ENCODE results near the gene KIZ.
"Not testable (repeated sequence)": the region's sequence is repeated elsewhere in the genome, so short reads cannot be mapped to it uniquely, and the experiment has no call there.

KIZ gene

GRCh38 chr20:21230220-21230619 lies 104.3 kb downstream of the KIZ start:
- DNase-seq (ENCODE audit: low spot score): no peak

- DNase-seq (ENCODE audit: low spot score): no peak
These were observed 104.8 kb downstream of the KIZ start for GRCh38 chr20:21230686-21231085.

GRCh38 chr20:21232546-21233280 lies 106.8 kb downstream of the KIZ start:
- DNase-seq (ENCODE audit: low spot score): no peak

DNA sequence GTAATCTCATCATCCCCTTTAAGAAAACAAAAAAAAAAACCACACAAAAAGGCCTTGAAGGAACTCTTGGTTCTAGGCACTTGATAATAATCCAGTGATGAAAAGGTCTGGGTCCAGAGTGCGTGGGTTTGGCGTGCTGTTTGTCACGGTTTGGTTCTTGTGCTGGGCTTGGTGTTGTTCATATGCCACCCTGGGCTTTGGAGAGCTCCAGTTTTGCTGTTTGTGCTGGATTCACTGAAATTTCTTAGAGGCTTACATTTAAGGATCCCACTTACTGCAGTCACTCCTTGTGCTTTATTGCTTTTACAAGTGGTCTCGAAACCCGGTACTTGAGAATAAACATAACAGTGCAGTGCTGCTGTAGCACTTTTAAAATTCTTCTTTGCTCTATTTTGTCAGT lies 108.4 kb downstream of the KIZ start:
- DNase-seq (ENCODE audit: low spot score): no peak

DNA sequence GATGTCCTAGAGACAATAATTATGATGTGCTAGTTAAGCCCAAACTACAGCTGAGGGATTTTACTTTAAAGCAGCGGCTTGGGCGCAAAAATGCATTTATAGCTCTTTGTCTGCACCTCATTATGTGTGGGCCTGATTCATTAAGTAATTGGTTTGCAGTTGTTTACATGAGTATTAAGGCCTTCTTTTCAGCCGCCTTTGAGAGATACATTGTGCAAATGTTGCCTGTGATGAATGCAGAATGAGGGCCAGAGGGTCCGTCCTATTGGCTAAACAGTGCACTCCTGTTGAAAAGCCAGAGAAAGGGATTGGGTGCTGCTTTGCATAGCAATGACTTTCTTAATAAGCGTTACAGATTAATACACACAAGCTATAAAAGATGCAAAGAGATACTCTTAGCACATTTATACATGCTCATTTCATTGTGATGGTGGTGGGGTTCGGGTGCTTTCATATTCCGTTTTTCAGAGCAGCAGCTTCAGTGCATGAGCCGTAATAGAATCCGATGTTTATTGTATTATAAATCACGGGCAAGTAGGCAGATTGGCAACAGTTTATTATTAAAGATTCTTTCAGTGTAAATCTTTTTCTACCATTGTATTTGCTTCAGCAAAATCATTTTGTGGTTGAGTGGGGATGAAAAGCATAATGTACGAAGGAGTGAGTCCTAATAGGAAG lies 109.1 kb downstream of the KIZ start:
- no peak for DNase-seq (ENCODE audit: low spot score)

- DNase-seq (ENCODE audit: low spot score): peak; percentile 56
These were observed 109.9 kb downstream of the KIZ start for GRCh38 chr20:21235484-21236445.

DNA sequence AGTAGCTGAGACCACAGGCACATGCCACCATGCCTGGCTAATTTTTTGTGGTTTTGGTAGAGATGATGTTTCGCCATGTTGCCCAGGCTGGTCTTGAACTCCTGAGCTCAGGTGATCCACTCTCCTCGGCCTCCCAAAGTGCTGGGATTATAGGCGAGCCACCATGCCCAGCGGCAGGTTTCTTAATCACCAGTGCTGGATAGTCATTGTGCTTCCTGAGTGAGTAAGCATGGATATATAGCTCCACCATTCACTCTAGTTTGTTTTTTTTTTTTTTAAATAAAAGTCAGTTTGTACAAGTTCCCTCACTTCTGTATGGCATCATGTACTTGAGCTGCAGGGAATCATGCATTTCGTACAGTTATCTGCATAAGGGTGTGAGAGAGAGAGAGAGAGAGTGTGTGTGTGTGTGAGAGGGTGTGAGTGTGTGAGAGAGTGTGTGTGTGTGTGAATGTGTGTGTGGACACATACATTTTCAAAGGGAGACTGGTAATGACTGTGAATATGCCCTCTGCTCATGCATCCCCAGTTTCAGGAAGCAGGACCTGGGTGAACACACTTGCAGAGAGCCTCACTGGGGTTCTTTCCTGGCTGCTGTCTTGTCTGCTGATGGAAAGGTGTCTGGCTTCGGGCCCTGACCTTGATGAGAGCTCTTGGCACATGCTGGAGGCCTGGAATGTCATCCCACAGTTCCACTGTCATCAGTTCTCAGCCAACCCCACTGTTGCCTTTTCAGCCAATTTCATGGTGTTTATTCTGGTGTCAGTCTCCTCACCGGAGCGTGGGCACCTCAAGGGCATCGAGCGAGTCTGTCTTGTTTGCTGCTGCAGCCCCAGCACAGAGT lies 112.3 kb downstream of the KIZ start:
- no peak for DNase-seq (ENCODE audit: low spot score)

- DNase-seq (ENCODE audit: low spot score): no peak
These were observed 113.1 kb downstream of the KIZ start for GRCh38 chr20:21238818-21239536.

GRCh38 chr20:21240394-21240793 lies 114.5 kb downstream of the KIZ start:
- DNase-seq (ENCODE audit: low spot score): no peak

- DNase-seq (ENCODE audit: low spot score): no peak
These were observed 115.5 kb downstream of the KIZ start for GRCh38 chr20:21241406-21241805.

DNA sequence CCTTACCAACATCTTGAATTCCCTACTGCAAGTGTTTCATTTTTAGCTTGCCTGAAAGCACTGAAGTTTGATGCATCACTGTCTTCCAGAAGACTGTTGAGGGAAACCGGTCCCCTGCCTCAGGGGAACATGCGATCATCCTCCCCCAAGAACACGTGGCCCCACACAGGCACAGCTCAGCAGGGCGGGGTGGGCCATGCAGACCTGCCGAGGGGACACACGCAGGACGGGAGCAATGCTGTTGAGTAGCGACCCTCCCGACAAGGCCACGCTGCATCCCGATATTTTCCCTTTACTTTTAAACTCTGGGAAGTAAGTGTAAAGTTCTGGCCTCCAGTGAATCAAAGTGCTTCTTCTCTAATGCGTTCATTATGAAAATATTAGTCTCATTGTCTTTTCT lies 117.9 kb downstream of the KIZ start:
- no peak for DNase-seq (ENCODE audit: low spot score)

- DNase-seq (ENCODE audit: low spot score): no peak
These were observed 118.9 kb downstream of the KIZ start for GRCh38 chr20:21244808-21245207.

GRCh38 chr20:21246161-21246560 lies 120.3 kb downstream of the KIZ start:
- DNase-seq (ENCODE audit: low spot score): no peak

DNA sequence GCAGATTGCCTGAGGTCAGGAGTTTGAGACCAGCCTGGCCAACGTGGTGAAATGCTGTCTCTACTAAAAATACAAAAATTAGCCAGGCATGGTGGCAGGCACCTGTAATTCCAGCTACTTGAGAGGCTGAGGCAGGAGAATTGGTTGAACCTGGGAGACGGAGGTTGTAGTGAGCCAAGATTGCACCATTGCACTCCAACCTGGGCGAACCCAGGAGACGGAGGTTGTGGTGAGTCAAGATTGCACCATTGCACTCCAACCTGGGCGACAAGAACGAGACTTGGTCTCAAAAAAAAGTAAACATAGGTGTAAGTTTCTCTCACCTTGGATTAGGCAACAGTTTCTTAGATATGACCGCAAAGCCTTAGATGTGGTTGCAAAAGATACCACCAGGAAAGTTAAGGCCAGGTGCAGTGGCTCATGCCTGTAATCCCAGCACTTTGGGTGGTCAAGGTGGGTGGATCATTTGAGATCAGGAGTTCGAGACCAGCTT lies 121.8 kb downstream of the KIZ start:
- DNase-seq (ENCODE audit: low spot score): not testable (repeated sequence)

GRCh38 chr20:21251278-21251677 lies 125.4 kb downstream of the KIZ start:
- no peak for DNase-seq (ENCODE audit: low spot score)

DNA sequence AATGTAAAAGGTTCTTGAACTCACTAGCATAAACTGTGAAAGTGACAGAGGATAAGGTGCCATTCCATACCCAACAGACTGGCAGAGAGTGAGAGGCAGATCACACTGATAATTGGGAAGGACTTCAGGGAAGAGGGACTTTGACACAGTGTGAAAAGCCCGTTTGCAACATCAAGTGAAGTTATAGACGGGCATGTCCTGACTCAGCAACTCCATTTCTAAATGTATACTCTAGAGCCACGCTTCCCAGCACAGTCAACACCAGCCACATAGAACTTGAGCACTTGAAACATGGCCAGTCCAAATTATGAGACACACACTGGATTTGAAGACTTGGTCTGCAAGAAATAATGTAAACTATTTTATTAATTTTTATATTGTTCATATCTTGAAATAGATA lies 131.3 kb downstream of the KIZ start:
- DNase-seq (ENCODE audit: low spot score): no peak

GRCh38 chr20:21258411-21258810 lies 132.5 kb downstream of the KIZ start:
- no peak for DNase-seq (ENCODE audit: low spot score)

DNA sequence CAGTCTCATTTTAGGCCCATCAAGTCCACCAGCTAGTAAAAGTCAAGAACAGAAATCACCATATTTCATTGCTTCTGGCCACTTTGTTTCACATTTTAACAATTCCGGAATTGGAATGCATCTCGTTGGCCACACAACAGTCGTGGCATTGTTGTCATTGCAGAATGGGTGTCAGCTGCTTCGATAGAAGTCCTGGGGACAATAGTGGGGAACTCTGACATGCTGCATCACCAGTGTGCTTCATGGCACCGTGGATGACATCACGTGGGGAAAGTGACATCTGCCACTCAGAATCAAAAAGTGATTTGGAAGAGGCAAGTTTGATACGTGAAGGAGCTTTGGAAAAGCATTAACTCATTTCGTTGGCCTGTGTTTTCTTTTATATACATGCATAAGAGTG lies 133.5 kb downstream of the KIZ start:
- DNase-seq (ENCODE audit: low spot score): no peak

DNA sequence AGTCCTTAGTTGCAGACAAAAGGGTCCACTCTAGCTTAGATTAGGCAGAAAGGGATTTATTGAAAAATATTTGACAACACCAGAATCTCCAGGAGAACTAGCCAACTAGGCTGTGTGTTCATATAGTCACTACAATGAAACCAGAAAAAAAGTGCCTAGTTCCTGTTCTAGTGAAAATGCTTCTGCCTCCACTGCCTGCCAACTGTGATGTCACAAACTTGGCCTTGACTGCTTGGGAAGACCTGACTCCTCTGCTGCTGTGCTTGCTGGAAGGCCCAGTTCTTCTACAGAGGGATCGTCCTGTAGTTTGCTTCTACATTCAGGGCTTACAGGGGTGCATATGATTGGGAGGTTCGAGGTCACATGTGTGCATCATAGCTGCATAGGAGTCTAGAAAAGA lies 136.9 kb downstream of the KIZ start:
- DNase-seq (ENCODE audit: low spot score): no peak

DNA sequence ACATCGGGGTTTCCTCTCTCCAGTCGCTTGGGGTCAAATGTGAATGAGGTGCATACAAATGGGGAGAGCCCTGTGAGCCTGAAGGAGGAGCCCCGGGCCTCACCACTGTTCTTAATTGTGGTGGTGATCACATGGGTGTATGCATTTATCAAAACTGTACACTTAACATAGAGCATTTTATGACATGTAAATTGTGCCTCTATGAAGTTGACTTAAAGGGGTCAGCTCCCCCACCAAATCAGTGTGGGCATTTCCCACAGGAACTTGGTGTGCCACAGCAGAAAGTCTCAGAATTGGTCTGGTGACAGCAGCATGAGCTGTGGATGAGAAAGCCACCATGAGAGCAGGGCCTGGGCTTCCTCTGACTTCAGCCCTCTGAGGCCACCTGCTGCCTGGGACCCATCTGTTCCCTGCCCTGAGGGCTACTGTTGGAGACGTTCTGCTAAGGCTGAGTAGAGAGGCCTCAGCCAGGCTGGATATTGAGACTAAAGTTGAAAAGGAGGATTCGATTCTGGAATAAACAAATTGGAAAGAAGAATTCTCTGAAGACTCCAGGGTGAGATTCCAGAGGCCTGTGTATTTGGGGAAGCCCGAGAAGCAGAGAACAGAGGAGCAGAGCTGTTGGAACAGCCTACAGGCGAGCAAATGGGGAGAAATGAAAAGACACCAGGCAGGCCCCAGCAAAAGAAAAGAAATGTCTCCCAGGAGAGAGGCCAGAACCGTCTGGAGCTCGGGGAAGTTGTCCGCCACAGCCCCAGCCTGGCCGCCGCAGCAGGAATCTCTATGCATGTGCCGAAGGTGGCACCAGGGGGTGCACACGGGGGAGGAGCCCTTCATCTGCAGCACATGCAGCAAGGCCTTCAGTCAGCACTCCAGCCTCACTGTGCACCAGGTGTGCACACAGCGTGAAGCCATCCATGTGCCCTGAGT lies 139.6 kb downstream of the KIZ start:
- no peak for DNase-seq (ENCODE audit: low spot score)
